Measurements from ENCODE around the gene CCDC12. TPM values are rescaled to one million over a fixed set of nuclear protein-coding genes. Genes with fewer than 3 reads are reported as not detected.
A peak's percentile ranks its signal among the peaks of the same experiment; 100 is the strongest.

CCDC12 gene
- total and polyA plus RNA-seq, 2 of the 13 experiments (the other 11 are each of a cell fraction or from before 2014, with no cell fraction given) = 30.1 to 49.5 TPM

DNA sequence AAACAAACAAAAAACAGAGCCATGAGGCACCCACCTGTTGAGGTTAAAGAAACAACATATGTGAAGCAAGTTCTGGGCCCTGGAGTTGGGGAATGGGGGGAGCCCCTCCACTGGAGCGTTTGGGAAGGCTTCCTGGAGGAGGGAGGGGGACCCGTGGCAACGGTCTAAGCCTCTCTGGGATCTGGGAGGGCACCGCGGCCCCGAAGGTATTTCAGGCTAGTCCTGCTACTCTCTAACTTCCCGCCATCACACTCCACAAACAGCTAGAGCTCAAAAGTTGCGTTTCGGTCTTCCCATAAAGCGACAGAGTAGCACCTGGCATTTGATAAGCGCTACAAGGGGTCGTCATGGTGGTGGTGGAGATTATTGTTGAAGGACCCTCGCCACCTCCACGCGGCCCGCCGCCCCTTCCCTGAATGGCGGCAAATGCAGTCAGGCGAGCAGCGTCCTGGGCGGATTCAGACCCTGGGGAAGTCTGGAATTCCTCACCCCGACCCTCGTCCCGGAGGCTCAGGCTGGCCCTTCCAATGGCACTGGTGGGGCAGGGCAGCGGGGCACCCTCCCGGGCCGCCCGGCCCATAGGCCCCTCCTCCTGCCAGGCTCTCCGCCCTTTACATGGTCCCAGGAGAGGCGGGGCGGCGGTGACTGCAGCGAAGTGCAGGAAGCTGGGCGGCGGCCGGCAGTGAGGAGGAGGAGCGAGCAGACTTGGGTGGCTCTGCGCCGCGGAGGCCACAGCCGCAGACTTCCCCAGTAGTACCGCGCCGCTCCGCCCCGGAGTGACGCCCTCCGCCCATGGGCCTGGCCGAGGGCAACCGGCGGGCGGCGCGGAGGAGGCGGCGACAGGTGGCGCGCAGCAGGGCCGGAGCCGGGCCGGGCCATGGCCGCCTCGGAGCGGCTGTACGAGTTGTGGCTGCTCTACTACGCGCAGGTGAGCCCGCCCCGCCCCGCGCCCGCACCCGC is 2.7 kb upstream of the CCDC12 start, which contains the start of gene NBEAL2 (continued):
- no peak for TF ChIP-seq MBD4 (IDR thresholded peaks at IDR 0.05; ENCODE audit: borderline replicate concordance, low read length)
- no peak for TF ChIP-seq JUNB (CRISPR knock-in tag; IDR thresholded peaks at IDR 0.05; ENCODE audit: borderline replicate concordance)
- TF ChIP-seq, protein P1, sequence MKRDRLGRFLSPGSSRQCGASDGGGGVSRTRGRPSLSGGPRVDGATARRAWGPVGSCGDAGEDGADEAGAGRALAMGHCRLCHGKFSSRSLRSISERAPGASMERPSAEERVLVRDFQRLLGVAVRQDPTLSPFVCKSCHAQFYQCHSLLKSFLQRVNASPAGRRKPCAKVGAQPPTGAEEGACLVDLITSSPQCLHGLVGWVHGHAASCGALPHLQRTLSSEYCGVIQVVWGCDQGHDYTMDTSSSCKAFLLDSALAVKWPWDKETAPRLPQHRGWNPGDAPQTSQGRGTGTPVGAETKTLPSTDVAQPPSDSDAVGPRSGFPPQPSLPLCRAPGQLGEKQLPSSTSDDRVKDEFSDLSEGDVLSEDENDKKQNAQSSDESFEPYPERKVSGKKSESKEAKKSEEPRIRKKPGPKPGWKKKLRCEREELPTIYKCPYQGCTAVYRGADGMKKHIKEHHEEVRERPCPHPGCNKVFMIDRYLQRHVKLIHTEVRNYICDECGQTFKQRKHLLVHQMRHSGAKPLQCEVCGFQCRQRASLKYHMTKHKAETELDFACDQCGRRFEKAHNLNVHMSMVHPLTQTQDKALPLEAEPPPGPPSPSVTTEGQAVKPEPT (CRISPR knock-in tag; IDR thresholded peaks at IDR 0.05; ENCODE audit: low read depth) = 0 out of 2 replicates have a peak, but pooled peaks have one; percentile 47
- no peak for TF ChIP-seq ZNF83 (CRISPR knock-in tag; IDR thresholded peaks at IDR 0.05; ENCODE audit: borderline replicate concordance)
- TF ChIP-seq ZNF570 (CRISPR knock-in tag; IDR thresholded peaks at IDR 0.05; ENCODE audit: borderline replicate concordance) = no peak
- 0 out of 2 replicates have a peak, but pooled peaks have one; percentile 31 for TF ChIP-seq SP2 (CRISPR knock-in tag; IDR thresholded peaks at IDR 0.05)
- TF ChIP-seq, protein P2, sequence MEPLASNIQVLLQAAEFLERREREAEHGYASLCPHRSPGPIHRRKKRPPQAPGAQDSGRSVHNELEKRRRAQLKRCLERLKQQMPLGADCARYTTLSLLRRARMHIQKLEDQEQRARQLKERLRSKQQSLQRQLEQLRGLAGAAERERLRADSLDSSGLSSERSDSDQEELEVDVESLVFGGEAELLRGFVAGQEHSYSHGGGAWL (CRISPR knock-in tag; IDR thresholded peaks at IDR 0.05) = peak; percentile 27; the same call in 1 of the 2 replicates
- TF ChIP-seq, protein P3, sequence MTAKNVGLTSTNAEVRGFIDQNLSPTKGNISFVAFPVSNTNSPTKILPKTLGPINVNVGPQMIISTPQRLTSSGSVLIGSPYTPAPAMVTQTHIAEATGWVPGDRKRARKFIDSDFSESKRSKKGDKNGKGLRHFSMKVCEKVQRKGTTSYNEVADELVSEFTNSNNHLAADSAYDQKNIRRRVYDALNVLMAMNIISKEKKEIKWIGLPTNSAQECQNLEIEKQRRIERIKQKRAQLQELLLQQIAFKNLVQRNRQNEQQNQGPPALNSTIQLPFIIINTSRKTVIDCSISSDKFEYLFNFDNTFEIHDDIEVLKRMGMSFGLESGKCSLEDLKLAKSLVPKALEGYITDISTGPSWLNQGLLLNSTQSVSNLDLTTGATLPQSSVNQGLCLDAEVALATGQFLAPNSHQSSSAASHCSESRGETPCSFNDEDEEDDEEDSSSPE (CRISPR knock-in tag; IDR thresholded peaks at IDR 0.05) = peak; percentile 70; the same call in 1 of the 2 replicates
- no peak for TF ChIP-seq STAG1 (CRISPR knock-in tag; IDR thresholded peaks at IDR 0.05)
- no peak for TF ChIP-seq SIX1 (CRISPR knock-in tag; IDR thresholded peaks at IDR 0.05; ENCODE audit: borderline replicate concordance)
- TF ChIP-seq ZNF776 (CRISPR knock-in tag; IDR thresholded peaks at IDR 0.05) = 0 out of 2 replicates have a peak, but pooled peaks have one; percentile 45
- peak; percentile 80; the same call in 1 of the 2 replicates for TF ChIP-seq KAT7 (CRISPR knock-in tag; IDR thresholded peaks at IDR 0.05; ENCODE audit: borderline replicate concordance)
- TF ChIP-seq ZNF274 (CRISPR knock-in tag; IDR thresholded peaks at IDR 0.05) = no peak
- TF ChIP-seq AGO2 (optimal IDR thresholded peaks at IDR 0.05; ENCODE audit: low read depth, low read length) = peak; percentile 20
- TF ChIP-seq ZNF782 (CRISPR knock-in tag; IDR thresholded peaks at IDR 0.05; ENCODE audit: borderline replicate concordance) = peak; percentile 28; the same call in 1 of the 2 replicates
- TF ChIP-seq, protein P4, sequence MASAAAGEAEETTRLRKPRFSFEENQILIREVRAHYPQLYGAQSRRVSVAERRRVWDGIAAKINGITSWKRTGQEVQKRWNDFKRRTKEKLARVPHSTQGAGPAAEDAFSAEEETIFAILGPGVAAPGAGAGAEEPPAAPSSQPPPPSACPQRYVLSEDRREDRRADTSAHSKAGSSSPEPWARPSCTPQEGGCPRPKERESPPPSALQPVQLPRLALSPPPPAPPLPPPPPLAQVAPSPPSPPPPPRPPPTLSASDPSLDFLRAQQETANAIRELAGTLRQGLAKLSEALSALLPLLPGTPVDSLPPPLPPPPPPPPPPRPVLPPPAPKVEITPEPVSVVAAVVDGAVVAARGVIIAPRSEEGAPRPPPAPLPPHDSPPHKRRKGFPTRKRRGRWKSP (CRISPR knock-in tag; IDR thresholded peaks at IDR 0.05) = 0 out of 2 replicates have a peak, but pooled peaks have one; percentile 19
- TF ChIP-seq, protein P5, sequence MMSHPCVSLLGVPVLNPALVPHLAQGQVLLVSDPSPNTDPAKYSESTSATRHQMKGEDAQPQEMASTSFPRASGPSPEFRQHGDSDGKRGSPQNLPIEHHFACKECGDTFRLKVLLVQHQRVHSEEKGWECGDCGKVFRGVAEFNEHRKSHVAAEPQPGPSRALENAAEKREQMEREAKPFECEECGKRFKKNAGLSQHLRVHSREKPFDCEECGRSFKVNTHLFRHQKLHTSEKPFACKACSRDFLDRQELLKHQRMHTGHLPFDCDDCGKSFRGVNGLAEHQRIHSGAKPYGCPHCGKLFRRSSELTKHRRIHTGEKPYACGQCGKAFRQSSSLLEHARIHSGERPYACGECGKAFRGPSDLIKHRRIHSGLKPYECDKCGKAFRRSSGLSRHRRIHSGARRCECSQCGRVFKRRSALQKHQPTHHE (CRISPR knock-in tag; IDR thresholded peaks at IDR 0.05; ENCODE audit: borderline replicate concordance) = peak; percentile 84; the same call in 1 of the 2 replicates
- no peak for TF ChIP-seq PLRG1 (conservative IDR thresholded peaks at IDR 0.05)
- TF ChIP-seq, protein P6, sequence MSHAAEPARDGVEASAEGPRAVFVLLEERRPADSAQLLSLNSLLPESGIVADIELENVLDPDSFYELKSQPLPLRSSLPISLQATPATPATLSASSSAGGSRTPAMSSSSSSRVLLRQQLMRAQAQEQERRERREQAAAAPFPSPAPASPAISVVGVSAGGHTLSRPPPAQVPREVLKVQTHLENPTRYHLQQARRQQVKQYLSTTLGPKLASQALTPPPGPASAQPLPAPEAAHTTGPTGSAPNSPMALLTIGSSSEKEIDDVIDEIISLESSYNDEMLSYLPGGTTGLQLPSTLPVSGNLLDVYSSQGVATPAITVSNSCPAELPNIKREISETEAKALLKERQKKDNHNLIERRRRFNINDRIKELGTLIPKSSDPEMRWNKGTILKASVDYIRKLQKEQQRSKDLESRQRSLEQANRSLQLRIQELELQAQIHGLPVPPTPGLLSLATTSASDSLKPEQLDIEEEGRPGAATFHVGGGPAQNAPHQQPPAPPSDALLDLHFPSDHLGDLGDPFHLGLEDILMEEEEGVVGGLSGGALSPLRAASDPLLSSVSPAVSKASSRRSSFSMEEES (CRISPR knock-in tag; IDR thresholded peaks at IDR 0.05) = 0 out of 2 replicates have a peak, but pooled peaks have one; percentile 26
